ENCODE measurements around the gene PTPRD.
"Not testable (repeated sequence)": the region's sequence is repeated elsewhere in the genome, so short reads cannot be mapped to it uniquely, and the experiment has no call there.

Gene PTPRD

DNA sequence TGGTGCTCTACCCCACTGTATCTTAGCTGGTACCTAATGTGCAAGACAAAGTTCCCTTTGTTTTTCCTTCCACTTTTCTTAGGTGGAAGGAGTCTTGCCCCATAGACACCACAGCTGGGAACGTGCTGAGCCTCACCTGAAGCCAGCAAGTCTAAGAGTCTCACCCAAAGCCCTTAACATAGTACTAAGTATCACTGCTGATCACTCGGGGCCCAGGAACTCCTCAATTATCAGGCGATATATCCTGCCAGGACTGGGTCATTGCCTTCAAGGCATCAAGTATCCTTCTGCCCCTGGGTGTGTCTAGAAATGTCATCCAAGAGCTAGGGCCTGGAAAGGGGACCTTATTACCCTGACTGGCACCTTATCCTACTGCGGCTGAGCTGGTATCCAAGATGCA lies 123.9 kb downstream of the PTPRD start:
- no peak for DNase-seq (ENCODE audit: extremely low read depth in 1 of 2, low read depth in 1 of 2)

DNA sequence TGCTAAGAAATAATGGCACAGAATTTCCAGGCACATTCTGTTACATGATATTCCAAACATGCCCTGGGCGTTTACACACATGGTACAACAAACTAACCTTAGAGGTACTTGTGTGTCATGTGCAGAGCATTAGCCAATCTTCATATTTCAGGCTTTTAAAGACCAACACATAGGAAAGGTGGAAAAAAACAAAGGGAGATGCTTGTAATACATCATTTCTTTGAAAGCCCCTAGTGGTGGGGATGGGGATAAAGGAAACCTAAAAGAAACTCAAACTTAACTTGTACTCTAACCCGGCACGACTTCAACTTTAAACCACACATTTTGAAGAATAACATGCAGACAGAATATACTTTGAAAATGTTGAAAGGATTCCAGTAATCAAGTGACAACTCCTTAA lies 133.6 kb downstream of the PTPRD start:
- no peak for DNase-seq (ENCODE audit: extremely low read depth in 1 of 2, low read depth in 1 of 2)

DNA sequence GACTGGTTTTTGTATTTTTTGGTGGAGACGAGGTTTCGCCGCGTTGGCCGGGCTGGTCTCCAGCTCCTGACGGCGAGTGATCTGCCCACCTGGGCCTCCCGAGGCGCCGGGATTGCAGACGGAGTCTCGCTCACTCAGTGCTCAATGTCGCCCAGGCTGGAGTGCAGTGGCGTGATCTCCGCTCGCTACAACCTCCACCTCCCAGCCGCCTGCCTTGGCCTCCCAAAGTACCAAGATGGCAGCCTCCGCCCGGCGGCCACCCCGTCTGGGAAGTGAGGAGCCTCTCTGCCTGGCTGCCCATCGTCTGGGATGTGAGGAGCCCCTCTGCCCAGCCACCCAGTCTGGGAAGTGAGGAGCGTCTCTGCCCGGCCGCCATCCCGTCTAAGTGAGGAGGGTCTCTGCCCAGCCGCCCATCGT lies 163.6 kb downstream of the PTPRD start:
- not testable (repeated sequence) for DNase-seq (ENCODE audit: extremely low read depth in 1 of 2, low read depth in 1 of 2)

DNA sequence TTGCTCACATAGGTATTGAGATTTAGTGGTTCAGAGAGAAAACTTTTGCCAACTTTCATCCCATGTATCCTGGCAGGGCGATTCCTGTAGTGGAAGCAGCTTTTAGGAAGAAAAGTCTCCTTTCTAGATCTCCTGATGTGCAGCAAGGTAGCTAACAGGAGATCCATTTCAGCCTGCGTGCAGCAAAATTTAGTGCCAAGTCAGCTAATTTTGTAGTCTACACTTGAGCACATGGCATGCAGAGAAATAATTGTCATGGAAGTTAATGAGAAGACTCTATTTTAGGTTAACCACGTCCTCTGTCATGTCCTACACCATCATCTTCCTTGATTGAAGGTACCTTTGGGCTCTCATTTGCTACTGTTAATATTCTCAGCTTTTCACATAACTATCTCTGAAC lies 165.8 kb downstream of the PTPRD start:
- no peak for DNase-seq (ENCODE audit: extremely low read depth in 1 of 2, low read depth in 1 of 2)

DNA sequence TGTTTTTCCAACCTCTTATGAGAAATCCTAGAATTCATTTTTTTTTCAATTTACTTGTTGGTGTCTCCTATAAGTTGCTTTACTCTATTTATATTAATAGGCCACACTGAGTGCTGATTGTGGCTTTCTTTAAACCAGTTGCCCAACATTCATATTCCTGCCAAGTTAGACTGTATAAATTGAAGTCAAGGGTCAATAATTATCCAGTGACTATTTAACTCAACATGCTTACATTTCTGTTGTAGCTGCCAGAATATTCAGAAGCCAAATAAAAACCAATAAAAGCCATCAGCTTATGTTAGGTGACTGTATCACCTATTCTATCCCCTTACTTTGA lies 169.0 kb downstream of the PTPRD start:
- no peak for DNase-seq (ENCODE audit: extremely low read depth in 1 of 2, low read depth in 1 of 2)

DNA sequence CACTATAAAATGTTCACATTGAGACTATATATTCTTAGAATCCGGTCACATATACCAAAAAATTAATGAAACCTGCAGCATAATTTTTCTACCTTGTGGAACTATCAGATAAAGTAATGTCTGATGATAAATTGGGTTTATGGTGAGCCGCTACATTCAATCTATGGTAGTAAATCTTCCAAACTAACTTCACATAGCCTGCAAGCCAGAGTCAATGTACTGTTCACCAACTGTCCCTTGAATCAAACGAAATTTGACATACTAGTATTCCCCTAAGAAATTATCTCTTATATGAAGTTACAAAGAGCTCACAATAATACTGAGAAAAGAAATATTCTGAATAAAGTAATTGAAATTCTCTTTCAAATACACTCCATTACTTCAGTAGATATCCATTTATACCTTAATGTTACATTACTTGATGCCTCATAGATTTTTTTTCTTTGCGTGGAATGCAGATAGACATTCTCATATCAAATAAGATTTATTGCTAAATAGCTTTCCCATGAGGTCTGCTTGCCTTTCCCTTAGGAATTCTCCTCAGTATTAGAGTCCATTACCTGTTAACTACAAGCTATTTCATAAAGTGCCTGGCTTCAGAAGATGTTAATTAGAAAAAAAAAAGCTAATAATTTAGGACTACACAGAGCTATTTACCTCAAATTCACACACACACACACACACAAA lies 169.5 kb downstream of the PTPRD start:
- no peak for DNase-seq (ENCODE audit: extremely low read depth in 1 of 2, low read depth in 1 of 2)

DNA sequence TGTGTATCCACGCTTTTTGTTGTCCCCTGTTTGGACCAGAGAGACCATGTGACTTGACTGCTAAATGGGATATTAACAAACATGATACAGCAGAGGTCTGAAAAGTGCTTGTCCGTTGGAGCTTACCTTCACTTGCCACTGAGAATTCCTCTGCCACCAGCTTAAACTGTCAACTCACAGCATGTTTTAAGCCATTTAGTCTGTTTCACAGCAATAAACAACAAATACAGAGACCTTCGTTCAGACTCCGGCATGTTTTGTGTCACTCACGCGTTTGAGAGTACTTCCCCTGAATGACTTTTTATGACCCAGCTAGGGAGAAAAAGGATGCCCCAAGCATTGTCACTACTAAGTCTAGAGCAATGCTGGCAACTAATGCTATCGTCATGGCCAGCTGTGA lies 173.8 kb downstream of the PTPRD start:
- DNase-seq (ENCODE audit: extremely low read depth in 1 of 2, low read depth in 1 of 2): no peak

DNA sequence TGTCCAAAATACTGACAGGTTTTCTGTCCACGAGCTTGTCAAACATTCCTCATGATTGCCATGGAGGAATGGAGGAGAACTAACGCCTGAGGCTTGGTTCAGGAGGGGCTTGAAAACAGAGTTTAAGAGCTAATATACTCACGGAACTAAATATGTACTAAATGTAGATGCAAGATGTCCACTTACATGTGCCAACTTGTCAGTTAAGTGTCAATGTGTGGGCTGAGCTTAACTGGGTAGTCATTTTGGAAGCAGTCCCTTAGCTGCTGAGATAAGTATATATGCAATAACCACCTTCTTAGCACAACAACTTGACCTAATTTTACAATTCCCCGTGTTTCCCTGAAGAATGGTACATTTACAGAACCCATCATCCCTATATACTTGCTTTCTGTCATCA lies 176.0 kb downstream of the PTPRD start:
- DNase-seq (ENCODE audit: extremely low read depth in 1 of 2, low read depth in 1 of 2): no peak

DNA sequence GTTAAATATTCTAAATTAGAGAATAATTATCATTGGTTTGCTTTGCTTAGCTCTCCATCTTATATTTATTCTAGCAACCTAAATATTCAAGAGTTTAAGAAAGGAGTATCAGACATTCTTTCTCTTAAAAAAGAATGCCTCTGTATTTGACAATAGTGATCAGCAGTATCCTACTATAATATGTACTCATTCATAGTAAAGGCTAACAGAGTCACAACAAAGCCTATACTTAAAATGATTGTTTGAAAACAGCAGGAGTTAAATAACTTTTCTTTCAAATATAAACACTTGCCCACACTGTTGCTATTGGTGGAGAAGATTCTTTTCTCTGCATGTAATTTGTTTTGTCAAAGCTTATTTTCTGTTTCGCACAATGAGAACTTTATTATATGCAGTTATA lies 178.4 kb downstream of the PTPRD start:
- DNase-seq (ENCODE audit: extremely low read depth in 1 of 2, low read depth in 1 of 2): no peak

DNA sequence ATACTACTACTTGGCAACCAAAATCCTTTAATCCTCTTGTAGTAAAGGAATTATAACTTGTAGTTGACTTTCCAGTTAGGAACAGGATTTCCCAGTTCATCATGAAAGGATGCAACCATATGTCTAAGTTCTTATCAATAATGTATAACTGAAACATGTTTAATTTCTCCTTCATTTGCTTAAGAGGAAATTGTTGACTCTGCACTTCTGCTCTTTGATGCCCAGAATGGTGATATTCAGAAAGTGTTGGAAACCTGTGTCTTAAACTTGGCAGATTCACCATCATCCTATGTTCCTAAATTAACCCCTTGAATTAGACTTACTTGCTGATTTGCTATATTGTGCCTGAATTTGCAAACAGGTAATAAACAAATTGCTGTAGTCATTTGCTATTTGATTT lies 201.5 kb downstream of the PTPRD start:
- no peak for DNase-seq (ENCODE audit: extremely low read depth in 1 of 2, low read depth in 1 of 2)

DNA sequence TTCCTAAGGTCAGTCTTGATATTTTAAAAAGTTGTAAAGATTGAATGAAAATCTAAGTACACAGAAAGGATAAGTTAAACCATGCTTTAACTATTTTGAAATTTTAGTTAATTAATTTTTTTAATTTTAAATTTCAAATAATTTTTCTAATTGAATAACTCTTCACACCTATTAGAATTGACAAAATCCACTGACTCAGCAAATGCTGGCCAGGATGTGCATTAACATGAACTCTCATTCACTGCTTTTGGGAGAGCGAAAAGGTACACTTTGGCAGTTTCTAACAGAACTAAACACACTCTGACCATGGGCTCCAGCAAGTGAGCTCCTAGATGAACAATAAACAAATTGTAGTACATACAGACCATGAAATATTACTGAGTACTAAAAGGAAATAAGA lies 209.5 kb downstream of the PTPRD start:
- no peak for DNase-seq (ENCODE audit: extremely low read depth in 1 of 2, low read depth in 1 of 2)

DNA sequence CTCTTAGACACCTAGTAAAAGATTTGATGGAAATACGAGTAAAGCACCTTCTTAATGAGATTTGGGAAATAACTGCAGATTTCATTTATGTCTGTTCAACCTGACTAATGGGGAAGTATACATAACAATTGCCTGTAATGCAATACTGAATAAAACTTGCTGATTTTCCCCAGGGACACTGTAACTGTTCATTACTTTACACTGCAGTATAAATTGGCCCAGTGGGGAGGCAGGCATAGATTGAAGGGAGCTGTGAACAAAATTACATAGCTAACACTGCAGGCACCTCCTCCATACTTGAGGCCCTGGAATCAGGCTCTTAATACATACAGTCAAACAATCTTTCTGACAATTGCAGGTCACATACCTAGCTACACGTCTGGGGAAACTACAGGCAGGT lies 216.2 kb downstream of the PTPRD start:
- no peak for DNase-seq (ENCODE audit: extremely low read depth in 1 of 2, low read depth in 1 of 2)

DNA sequence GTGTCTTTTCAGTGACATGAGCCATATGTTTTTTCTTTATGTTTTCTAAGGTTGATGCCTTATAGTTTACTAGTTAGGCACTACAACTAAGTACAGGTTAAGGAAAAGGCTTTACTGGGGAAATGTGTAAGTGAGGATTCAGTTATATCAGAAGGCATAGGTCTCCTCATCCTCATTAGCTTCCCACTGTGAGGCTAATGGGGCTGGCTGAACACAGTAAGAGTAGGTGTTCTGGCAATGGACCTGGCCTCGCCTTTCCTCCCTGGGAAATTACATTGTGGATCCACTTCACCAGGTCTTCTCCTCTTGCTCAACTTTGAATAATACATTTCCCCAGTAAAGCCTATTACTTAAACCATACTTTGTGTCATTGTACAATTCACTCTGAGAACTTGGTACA lies 225.5 kb downstream of the PTPRD start:
- DNase-seq (ENCODE audit: extremely low read depth in 1 of 2, low read depth in 1 of 2): no peak

DNA sequence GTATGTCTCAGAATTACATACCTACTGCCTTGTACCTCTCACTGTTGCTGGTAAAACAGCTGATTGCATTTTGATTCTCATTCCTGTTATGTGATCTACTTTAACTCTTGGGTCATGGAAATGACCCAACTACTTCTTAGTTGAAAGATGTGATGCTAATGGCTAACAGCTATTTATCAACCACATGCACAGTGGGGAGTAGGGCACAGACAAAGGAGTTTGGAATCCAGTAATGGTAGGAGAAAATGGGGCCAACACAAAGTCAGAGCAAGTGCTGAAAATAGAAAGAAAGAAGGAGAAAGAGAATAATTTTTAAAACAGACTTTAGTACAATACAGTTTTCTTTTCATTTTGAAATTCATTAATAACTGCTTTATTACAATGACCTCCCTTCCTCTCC lies 241.0 kb downstream of the PTPRD start:
- no peak for DNase-seq (ENCODE audit: extremely low read depth in 1 of 2, low read depth in 1 of 2)

DNA sequence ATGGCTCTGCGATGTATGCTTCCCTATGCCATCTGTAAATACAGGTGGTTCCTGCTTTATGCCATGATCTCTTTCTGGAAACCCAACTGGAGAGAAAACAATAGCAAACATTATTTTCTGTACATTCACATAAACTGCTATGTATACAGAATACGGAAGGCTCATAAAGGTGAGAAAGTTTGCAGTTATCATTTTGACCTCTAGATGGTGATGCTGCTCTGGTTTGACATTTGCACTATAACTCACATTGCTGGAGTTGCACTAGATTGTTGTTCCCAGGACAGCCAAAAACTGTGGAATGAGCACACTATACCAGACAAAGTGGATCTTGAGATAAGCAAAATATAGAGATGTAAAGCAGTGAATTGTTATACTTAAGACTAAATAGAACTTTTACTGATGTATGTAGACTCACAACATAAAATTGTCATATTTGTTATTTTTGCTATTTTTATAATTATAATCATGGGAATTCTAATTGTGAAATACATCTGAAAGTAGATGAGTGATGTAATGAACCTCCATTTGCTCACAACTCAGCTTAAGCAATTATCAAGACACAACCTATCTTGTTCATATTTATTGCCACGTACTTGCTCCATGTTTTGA lies 246.5 kb downstream of the PTPRD start:
- DNase-seq (ENCODE audit: extremely low read depth in 1 of 2, low read depth in 1 of 2): no peak

DNA sequence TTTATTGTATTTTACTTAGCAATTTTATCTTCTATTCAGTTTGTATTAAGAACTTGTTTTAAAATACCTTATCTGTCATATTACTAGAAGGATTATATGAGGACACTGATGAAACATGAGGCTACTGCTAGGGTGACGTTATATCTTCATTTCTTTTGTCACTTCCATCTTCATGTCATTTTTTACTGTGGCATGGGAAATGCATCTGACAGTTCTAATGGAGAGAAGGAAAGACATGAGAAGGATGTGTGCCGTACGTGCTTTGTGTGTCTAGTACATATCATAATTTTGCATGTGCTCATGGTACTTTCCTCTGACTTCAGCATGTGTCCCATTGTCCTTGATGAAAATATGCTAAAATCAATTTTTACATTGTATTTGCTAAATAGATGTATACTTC lies 258.2 kb downstream of the PTPRD start:
- no peak for DNase-seq (ENCODE audit: extremely low read depth in 1 of 2, low read depth in 1 of 2)

DNA sequence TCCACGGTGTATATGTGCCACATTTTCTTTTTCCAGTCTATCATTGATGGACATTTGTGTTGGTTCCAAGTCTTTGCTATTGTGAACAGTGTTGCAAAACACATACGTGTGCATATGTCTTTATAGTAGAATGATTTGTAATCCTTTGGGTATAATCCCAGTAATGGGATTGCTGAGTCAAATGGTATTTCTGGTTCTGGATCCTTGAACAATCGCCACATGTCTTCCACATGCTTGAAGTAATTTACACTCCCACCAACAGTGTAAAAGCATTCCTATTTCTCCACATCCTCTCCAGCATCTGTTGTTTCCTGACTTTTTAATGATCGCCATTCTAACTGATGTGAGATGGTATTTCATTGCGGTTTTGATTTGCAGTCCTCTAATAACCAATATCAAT lies 267.2 kb downstream of the PTPRD start:
- DNase-seq (ENCODE audit: extremely low read depth in 1 of 2, low read depth in 1 of 2): not testable (repeated sequence)

DNA sequence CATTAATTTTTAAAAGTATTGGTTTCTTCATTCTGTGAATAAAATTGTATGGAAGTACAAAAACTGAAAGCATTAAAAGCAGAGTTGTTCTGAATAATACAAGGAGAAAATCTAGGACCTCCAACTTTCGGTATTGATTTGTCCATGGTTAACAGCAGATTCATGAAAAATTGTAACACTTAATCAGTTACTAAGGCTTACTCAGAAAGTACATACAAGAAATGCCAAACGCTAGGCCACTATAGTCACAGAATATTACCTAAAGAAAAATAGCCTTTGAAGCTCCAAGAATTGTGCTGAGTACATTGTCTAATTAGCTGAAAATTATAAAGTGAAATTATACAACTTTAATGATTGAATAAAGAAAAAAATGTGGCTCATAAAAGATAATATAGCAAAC lies 271.7 kb downstream of the PTPRD start:
- DNase-seq (ENCODE audit: extremely low read depth in 1 of 2, low read depth in 1 of 2): no peak

DNA sequence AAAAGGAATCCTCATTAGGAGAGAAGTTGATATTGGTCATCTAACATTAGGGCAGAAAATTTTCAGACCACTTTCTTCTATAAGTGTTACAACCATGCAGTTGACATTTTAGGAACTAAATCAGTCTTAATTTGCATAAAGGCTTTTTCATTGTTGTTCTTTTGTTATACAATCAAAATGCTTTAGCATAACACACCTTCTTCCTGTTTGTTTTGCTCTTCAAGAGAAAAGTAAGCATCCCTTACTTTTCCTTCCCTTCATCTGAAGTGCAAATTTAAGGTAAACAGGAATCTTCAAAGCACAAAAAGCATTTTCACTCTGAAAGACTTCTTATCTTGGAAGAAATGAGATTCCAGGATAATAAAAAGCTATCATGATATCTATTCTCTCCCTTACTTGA lies 273.6 kb downstream of the PTPRD start:
- no peak for DNase-seq (ENCODE audit: extremely low read depth in 1 of 2, low read depth in 1 of 2)

DNA sequence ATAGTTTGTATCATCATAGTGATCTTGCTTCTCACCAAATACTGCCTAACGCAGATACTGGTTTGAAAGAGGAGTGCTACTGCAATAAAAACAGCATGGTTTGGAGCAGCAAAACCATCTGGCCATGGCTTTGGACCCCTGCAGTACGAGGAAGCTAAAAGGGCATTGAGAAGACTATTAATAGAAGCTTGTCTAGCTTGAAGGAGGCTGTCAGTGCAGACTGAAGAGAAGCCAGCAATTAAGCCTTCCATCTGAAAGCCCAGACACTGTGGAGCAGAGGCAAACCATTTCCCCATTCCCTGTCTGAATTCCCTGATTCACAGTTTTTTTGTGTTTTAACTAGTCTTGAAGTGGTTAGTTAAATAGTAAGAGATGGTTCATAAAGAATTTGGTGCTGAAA lies 281.6 kb downstream of the PTPRD start:
- no peak for DNase-seq (ENCODE audit: extremely low read depth in 1 of 2, low read depth in 1 of 2)

DNA sequence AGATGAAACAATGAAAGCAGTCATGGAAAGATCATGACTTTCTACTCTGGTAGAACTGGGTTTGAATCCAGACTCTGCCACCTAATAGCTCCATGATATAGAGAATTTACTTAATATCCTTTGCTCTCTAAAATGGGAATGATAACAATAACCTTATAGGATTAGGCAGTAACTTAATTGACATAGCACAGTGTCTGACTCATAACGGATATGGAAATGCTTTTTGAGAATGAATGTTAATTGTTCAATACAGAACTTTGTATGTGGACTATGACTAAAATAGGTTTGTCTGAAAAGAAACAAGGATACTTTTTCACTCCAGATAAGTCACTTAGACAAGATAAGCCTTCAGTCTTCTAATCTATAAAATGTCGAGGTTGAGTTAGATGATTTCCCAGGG lies 330.7 kb downstream of the PTPRD start:
- no peak for DNase-seq (ENCODE audit: extremely low read depth in 1 of 2, low read depth in 1 of 2)

DNA sequence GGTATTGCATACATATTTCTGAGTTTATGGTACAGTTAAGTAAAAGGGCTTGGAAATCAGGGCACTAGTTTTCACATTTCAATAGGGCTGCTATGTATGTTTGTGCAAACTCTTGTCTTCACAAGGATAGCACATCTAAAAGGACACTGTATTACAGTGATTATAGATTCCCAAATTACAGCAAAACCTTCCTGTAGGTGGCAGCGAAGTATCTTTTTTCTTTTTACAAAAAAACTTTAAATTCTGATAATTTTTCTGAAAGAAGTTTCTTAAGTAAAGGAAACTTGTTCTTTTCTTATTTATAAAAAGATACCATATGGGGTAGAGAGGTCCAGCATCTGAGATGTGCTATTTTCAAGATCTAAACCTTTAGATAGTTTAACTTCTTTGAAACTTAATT lies 337.8 kb downstream of the PTPRD start:
- DNase-seq (ENCODE audit: extremely low read depth in 1 of 2, low read depth in 1 of 2): no peak

DNA sequence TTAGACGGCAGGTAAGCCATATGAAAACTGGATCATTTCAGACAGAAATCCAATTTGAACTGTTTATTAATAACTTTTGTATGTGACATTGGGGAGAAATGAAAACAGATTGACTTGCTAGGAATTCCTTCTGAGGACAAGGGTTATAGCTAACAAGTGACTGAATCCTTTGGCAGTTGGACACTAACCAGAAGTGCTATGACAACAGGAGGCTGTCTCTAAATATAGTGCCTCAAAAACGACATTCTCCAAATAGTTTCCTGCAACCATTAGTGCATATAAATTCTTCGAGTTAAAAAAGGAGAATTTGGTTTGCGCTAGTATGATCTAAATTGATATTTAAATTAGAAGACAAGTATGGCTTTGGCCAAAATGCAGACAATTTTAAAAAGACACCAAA lies 338.6 kb downstream of the PTPRD start:
- DNase-seq (ENCODE audit: extremely low read depth in 1 of 2, low read depth in 1 of 2): no peak

All from activated CD8-positive, alpha-beta memory T cell treated with anti-CD3 and anti-CD28 coated beads for 1 hour (primary cell).